Subcutaneous adipose tissue (tissue), 4 donors: ENCODE data around the gene CEACAM21. TPM values are rescaled to one million over a fixed set of nuclear protein-coding genes. Genes with fewer than 3 reads are reported as not detected.

Experiments used
- CTCF ChIP-seq: fragments of 450-650 bp; IDR thresholded peaks from one replicate; pipeline ENCODE4 v1.5.1; 2016; ENCODE audit warnings: low read depth, mild to moderate bottlenecking, control low read depth, antibody characterized with exemption, moderate library complexity
- total RNA-seq, 4 donors: library from RNA; depleted of rRNA; stranded (reverse); fragments of >200 nt; gene quantifications; one replicate each; pipeline ENCODE4 v1.1.0, GENCODE V29; 2016

The CEACAM21 gene
- total RNA-seq, 4 donors from 2014 or later, result 1.1 to 3.1 TPM; not detected in 2

GRCh38 chr19:41563854-41564514 is 12.0 kb upstream of the CEACAM21 start:
- no peak for TF ChIP-seq CTCF

GRCh38 chr19:41564515-41565378 is 11.2 kb upstream of the CEACAM21 start:
- no peak for TF ChIP-seq CTCF

- no peak for TF ChIP-seq CTCF
Measured at GRCh38 chr19:41565379-41565720, 10.6 kb upstream of the CEACAM21 start.

GRCh38 chr19:41566001-41566400 is 10.0 kb upstream of the CEACAM21 start:
- TF ChIP-seq CTCF, result no peak

GRCh38 chr19:41569481-41570150 is 6.3 kb upstream of the CEACAM21 start:
- TF ChIP-seq CTCF, result no peak

GRCh38 chr19:41570179-41570578 is 5.8 kb upstream of the CEACAM21 start:
- TF ChIP-seq CTCF, result no peak

- no peak for TF ChIP-seq CTCF
Measured at GRCh38 chr19:41570639-41571112, 5.3 kb upstream of the CEACAM21 start.
